Neural progenitor cell (in vitro differentiated cells): ENCODE data around the gene OR10V1.

ENCODE experiments used
- CTCF ChIP-seq: fragments of 200-600 bp; sonication (generic); IDR thresholded peaks from 2 replicates; pipeline ENCODE4 v1.5.1; 2017; ENCODE audit warnings: antibody characterized with exemption, mild to moderate bottlenecking
- EZH2phosphoT487 ChIP-seq: fragments of 200-600 bp; sonication (generic); IDR thresholded peaks from 2 replicates; pipeline ENCODE4 v1.6.1; 2017; ENCODE audit warnings: antibody characterized with exemption

GRCh38 chr11:59730896-59731565, 17.4 kb upstream of the OR10V1 start:
- no peak for TF ChIP-seq EZH2phosphoT487
- no peak for TF ChIP-seq CTCF
